HCT116 (cell line): ENCODE data around the gene ACVR1. TPM values are rescaled to one million over a fixed set of nuclear protein-coding genes. Genes with fewer than 3 reads are reported as not detected.

Source experiments
- ATAC-seq: fragments of 200-7000 bp; cut with Tn5 transposase; 2 replicates; pipeline ENCODE4 v1.9.1; 2020; ENCODE audit warnings: mild to moderate bottlenecking, moderate library complexity
- BruUV-seq: library from RNA; stranded (reverse); fragments of 400-500 nt; replicated peaks from 2 replicates; lab custom pipeline; 2021; lab: Mats Ljungman, UMichigan
- CTCF ChIA-PET: fragments of 300-600 bp; sonication (Branson Sonifier 250); formaldehyde crosslinking; loops from one replicate; lab custom pipeline; 2021; ENCODE audit warnings: antibody characterized with exemption; lab: Charles Lee
- POLR2A ChIA-PET: fragments of 300-600, 350-600 bp; sonication (Branson Sonifier 250); formaldehyde crosslinking; loops from one replicate; lab custom pipeline; 2021; ENCODE audit warnings: antibody characterized with exemption; lab: Charles Lee
- RAD21 ChIA-PET, 2 experiments: fragments of 300-600 bp; sonication (Branson Sonifier 250); formaldehyde crosslinking; loops; one replicate each; lab custom pipeline; 2023; ENCODE audit warnings: low total read pairs in 2 of 2; ENCODE audit not compliant: uncharacterized antibody in 2 of 2, unreplicated experiment in 2 of 2, low non-redundant PET in 1 of 2; lab: Charles Lee
- DNase-seq: peaks from one replicate; pipeline ENCODE4 v3.0.0-alpha.2; 2010; ENCODE audit warnings: low read depth, low spot score
- H2AFZ ChIP-seq: fragments of 200-600 bp; shearing (Covaris generic), sonication (generic); 2 replicates; pipeline ENCODE4 v1.6.1; 2017; ENCODE audit warnings: low read depth, mixed run types, mixed read lengths, antibody characterized with exemption, low read length; ENCODE audit not compliant: poor library complexity, severe bottlenecking
- H3K27ac ChIP-seq: 2 replicates; pipeline ENCODE4 v1.5.1; 2012; ENCODE audit warnings: low read depth, low read length
- H3K27me3 ChIP-seq: fragments of 200-600 bp; sonication (generic); 2 replicates; pipeline ENCODE4 v1.6.1; 2016; ENCODE audit warnings: mixed run types, low read length, mixed read lengths; ENCODE audit not compliant: insufficient read depth
- H3K36me3 ChIP-seq, 2 experiments: fragments of 200-500 bp in 1 of 2; fragments of 200-600 bp in 1 of 2; sonication (Bioruptor generic) in 1 of 2; sonication (generic) in 1 of 2; 2 replicates each; pipeline versions ENCODE4 v1.5.1 to v1.6.1; 2014 to 2016; ENCODE audit warnings: low read length in 2 of 2, inconsistent platforms in 1 of 2, mixed read lengths in 1 of 2, mixed run types in 1 of 2; ENCODE audit not compliant: insufficient read depth in 2 of 2, control insufficient read depth in 1 of 2
- H3K4me1 ChIP-seq, 2 experiments: fragments of 200-600 bp in 1 of 2; sonication (generic) in 1 of 2; 2 replicates each; pipeline versions ENCODE4 v1.5.1 to v1.6.1; 2012 to 2017; ENCODE audit warnings: low read length in 2 of 2, inconsistent platforms in 1 of 2, mild to moderate bottlenecking in 1 of 2, mixed read lengths in 1 of 2, mixed run types in 1 of 2, moderate library complexity in 1 of 2; ENCODE audit not compliant: insufficient read depth in 2 of 2, control insufficient read depth in 1 of 2
- H3K4me2 ChIP-seq: fragments of 200-600 bp; sonication (generic); 2 replicates; pipeline ENCODE4 v1.6.1; 2017; ENCODE audit warnings: mixed run types, low read length, mixed read lengths
- H3K4me3 ChIP-seq, 2 experiments: fragments of 200-600 bp in 1 of 2; sonication (generic) in 1 of 2; replicated peaks in 1 of 2; 2 replicates each; pipeline ENCODE4 v1.5.1; 2011 to 2016; ENCODE audit warnings: low read length in 2 of 2, control low read depth in 1 of 2, low read depth in 1 of 2, mild to moderate bottlenecking in 1 of 2, mixed read lengths in 1 of 2, mixed run types in 1 of 2
- H3K79me2 ChIP-seq: fragments of 200-600 bp; sonication (generic); 2 replicates; pipeline ENCODE4 v1.6.1; 2017; ENCODE audit warnings: mild to moderate bottlenecking, mixed run types, low read length, moderate library complexity, mixed read lengths; ENCODE audit not compliant: insufficient read depth
- H3K9ac ChIP-seq: fragments of 200-600 bp; sonication (generic); 2 replicates; pipeline ENCODE4 v1.6.1; 2016; ENCODE audit warnings: low read length, mixed read lengths
- H3K9me2 ChIP-seq: fragments of 200-600 bp; sonication (generic), shearing (Covaris generic); 2 replicates; pipeline ENCODE4 v1.6.1; 2017; ENCODE audit warnings: mixed run types, mild to moderate bottlenecking, moderate library complexity; ENCODE audit not compliant: insufficient read depth
- H3K9me3 ChIP-seq, 2 experiments: fragments of 200-500 bp in 1 of 2; fragments of 200-600 bp in 1 of 2; sonication (Bioruptor generic) in 1 of 2; sonication (generic) in 1 of 2; 2 replicates each; pipeline ENCODE4 v1.6.1; 2014 to 2017; ENCODE audit warnings: low read length in 2 of 2, mixed read lengths in 2 of 2, inconsistent platforms in 1 of 2, low read depth in 1 of 2, mild to moderate bottlenecking in 1 of 2, mixed run types in 1 of 2, moderate library complexity in 1 of 2; ENCODE audit not compliant: control insufficient read depth in 1 of 2, insufficient read depth in 1 of 2
- H4K20me1 ChIP-seq: fragments of 200-600 bp; sonication (generic), shearing (Covaris generic); 2 replicates; pipeline ENCODE4 v1.6.1; 2017; ENCODE audit warnings: mixed run types, mild to moderate bottlenecking, moderate library complexity; ENCODE audit not compliant: insufficient read depth
- CBX3 ChIP-seq: IDR thresholded peaks from 2 replicates; pipeline ENCODE4 v1.6.1; 2012; ENCODE audit warnings: low read depth
- CEBPB ChIP-seq: IDR thresholded peaks from 2 replicates; pipeline ENCODE4 v1.6.1; 2012; ENCODE audit warnings: low read depth
- EGR1 ChIP-seq: IDR thresholded peaks from 2 replicates; pipeline ENCODE4 v1.6.1; 2012; ENCODE audit warnings: low read depth
- EZH2 ChIP-seq: fragments of 200-600 bp; sonication (generic); IDR thresholded peaks from 2 replicates; pipeline ENCODE4 v1.6.1; 2017; ENCODE audit warnings: antibody characterized with exemption, mixed run types
- FOSL1 ChIP-seq: IDR thresholded peaks from 2 replicates; pipeline ENCODE4 v1.6.1; 2012; ENCODE audit warnings: low read depth
- JUND ChIP-seq: IDR thresholded peaks from 2 replicates; pipeline ENCODE4 v1.6.1; 2012
- SP1 ChIP-seq: IDR thresholded peaks from 2 replicates; pipeline ENCODE4 v1.6.1; 2012; ENCODE audit warnings: low read depth
- SRF ChIP-seq: IDR thresholded peaks from 2 replicates; pipeline ENCODE4 v1.6.1; 2012; ENCODE audit warnings: low read depth
- intact Hi-C: fragments of 100-400 bp; cut with micrococcal nuclease; formaldehyde crosslinking; loops from 2 replicates; pipeline ENCODE4 v1.10.0; 2022
- total RNA-seq: library from RNA; stranded (reverse); gene quantifications from one replicate; pipeline ENCODE4 v1.2.1, GENCODE V29; 2021; ENCODE audit not compliant: unreplicated experiment
- TF ChIP-seq, protein P1 (sequence below): IDR thresholded peaks from 2 replicates; pipeline ENCODE4 v1.6.1; 2012; ENCODE audit warnings: low read depth

ACVR1 gene
- total RNA-seq, 1 experiment from 2014 or later: 16.9 TPM

DNA sequence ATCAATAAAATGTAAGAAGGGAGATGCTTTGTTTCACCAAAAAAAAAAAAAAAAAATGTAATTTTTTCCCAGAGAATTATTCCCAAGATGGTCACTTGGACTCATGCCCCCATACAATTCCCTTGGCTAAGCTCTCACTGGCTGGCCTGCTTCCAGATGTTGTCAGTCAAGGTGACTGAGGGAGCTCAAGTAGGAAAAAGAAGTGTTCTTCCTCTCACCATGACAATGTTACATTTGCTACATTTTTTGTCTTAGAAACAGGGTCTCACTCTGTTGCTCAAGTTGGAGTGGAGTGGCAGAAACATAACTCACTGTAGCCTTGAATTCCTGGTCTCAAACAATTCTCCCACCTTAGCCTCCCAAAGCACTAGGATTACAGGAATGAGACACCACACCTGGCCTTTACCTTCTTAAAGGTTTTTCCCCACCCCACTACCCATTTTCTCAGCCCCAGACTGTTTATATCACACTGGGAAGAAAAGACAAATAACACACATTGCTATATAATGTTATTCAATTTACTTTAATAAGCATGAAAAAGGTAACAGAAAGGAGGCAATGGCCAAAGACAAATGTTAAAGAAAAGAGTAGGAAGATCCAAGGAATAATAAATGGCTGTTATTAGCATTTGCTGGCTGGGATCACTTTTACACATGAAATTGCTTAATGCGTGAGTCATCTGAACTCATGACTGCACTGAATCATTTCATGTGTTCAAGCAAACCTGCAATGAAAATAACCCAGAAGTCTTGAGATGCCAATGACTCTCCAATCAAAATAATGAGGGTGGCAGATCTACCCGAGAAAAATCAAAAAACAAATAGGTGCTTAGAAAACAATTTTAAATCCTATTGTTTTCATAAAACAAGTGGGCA lies 45.2 kb downstream of the ACVR1 start:
- TF ChIP-seq CBX3 (peak; percentile 91; the same call in 1 of the 2 replicates), JUND (peak; percentile 96), EZH2 (no peak), SRF (peak; percentile 38; the same call in 1 of the 2 replicates), CEBPB (peak; percentile 97), EGR1 (no peak), FOSL1 (peak; percentile 94), SP1 (peak; percentile 74)
- TF ChIP-seq, protein P1, sequence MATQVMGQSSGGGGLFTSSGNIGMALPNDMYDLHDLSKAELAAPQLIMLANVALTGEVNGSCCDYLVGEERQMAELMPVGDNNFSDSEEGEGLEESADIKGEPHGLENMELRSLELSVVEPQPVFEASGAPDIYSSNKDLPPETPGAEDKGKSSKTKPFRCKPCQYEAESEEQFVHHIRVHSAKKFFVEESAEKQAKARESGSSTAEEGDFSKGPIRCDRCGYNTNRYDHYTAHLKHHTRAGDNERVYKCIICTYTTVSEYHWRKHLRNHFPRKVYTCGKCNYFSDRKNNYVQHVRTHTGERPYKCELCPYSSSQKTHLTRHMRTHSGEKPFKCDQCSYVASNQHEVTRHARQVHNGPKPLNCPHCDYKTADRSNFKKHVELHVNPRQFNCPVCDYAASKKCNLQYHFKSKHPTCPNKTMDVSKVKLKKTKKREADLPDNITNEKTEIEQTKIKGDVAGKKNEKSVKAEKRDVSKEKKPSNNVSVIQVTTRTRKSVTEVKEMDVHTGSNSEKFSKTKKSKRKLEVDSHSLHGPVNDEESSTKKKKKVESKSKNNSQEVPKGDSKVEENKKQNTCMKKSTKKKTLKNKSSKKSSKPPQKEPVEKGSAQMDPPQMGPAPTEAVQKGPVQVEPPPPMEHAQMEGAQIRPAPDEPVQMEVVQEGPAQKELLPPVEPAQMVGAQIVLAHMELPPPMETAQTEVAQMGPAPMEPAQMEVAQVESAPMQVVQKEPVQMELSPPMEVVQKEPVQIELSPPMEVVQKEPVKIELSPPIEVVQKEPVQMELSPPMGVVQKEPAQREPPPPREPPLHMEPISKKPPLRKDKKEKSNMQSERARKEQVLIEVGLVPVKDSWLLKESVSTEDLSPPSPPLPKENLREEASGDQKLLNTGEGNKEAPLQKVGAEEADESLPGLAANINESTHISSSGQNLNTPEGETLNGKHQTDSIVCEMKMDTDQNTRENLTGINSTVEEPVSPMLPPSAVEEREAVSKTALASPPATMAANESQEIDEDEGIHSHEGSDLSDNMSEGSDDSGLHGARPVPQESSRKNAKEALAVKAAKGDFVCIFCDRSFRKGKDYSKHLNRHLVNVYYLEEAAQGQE: no peak
- TF ChIP-seq, all 23 proteins: peak for 6
- Histone ChIP-seq H3K27ac (peak overlapping the region; percentile 52; the same call in 1 of the 2 replicates), H3K9ac (peak overlapping the region; percentile 32), H3K27me3 (no peaks in the 10 kb centered on the region), H3K9me3 (no peaks in the 10 kb centered on the region), H3K4me2 (peak overlapping the region; percentile 63), H3K36me3 (no peaks in the 10 kb centered on the region), H2AFZ (no peak overlapping the region), H3K4me1 (peaks cover 22 to 24% of the 10 kb centered on the region in 2 experiments), H3K9me2 (no peaks in the 10 kb centered on the region), H4K20me1 (no peaks in the 10 kb centered on the region), H3K4me3 (peak overlapping the region in 1 of 2 experiments; percentile 10; a peak in 1 of 4 replicates), H3K79me2 (no peaks in the 10 kb centered on the region)
- ChIA-PET CTCF (no interaction called here), RAD21 (no interaction called here), POLR2A (no interaction called here)
- peak; percentile 67 for DNase-seq
- intact Hi-C loops: no loop called here
- BruUV-seq: no TSS peak
- ATAC-seq: peak; percentile 85
